DND-41 (cell line): ENCODE measurements around the gene DBNL.

Experiments
- ATAC-seq: fragments of 200-7000 bp; cut with Tn5 transposase; 3 replicates; pipeline ENCODE4 v1.9.1; 2021; ENCODE audit warnings: low read depth; ENCODE audit not compliant: insufficient read depth
- DNase-seq: peaks from one replicate; pipeline ENCODE4 v3.0.0-alpha.2; 2020
- H2AFZ ChIP-seq: 2 replicates; pipeline ENCODE4 v1.6.0; 2012; ENCODE audit warnings: low read depth, low read length
- H3K27ac ChIP-seq: 2 replicates; pipeline ENCODE4 v1.5.1; 2012; ENCODE audit warnings: low read length, inconsistent platforms
- H3K27me3 ChIP-seq: fragments of 200-600 bp; sonication (generic); 2 replicates; pipeline ENCODE4 v1.6.0; 2012; ENCODE audit warnings: low read length, mild to moderate bottlenecking, inconsistent platforms; ENCODE audit not compliant: insufficient read depth, poor library complexity
- H3K36me3 ChIP-seq: 2 replicates; pipeline ENCODE4 v1.5.1; 2012; ENCODE audit warnings: low read length, inconsistent platforms; ENCODE audit not compliant: insufficient read depth
- H3K4me1 ChIP-seq: 2 replicates; pipeline ENCODE4 v1.5.1; 2012; ENCODE audit warnings: mild to moderate bottlenecking, low read length; ENCODE audit not compliant: insufficient read depth
- H3K4me2 ChIP-seq: 2 replicates; pipeline ENCODE4 v1.6.0; 2012; ENCODE audit warnings: mild to moderate bottlenecking, moderate library complexity, low read length, inconsistent platforms; ENCODE audit not compliant: insufficient read depth
- H3K4me3 ChIP-seq, 2 experiments: fragments of 200-600 bp in 1 of 2; shearing (Covaris generic) in 1 of 2; 2 replicates each; pipeline ENCODE4 v1.5.1; 2012 to 2016; ENCODE audit warnings: inconsistent platforms in 2 of 2, low read length in 2 of 2, mild to moderate bottlenecking in 2 of 2, low read depth in 1 of 2, moderate library complexity in 1 of 2
- H3K79me2 ChIP-seq: 2 replicates; pipeline ENCODE4 v1.6.0; 2012; ENCODE audit warnings: low read length, inconsistent platforms; ENCODE audit not compliant: insufficient read depth
- H3K9ac ChIP-seq: 2 replicates; pipeline ENCODE4 v1.6.0; 2012; ENCODE audit warnings: low read depth, mild to moderate bottlenecking, inconsistent platforms, low read length, moderate library complexity
- H3K9me3 ChIP-seq: 2 replicates; pipeline ENCODE4 v1.5.1; 2012; ENCODE audit warnings: low read length, moderate library complexity, mild to moderate bottlenecking, inconsistent platforms; ENCODE audit not compliant: insufficient read depth, severe bottlenecking
- H4K20me1 ChIP-seq: 2 replicates; pipeline ENCODE4 v1.6.0; 2012; ENCODE audit warnings: low read length; ENCODE audit not compliant: insufficient read depth
- CTCF ChIP-seq: IDR thresholded peaks from 2 replicates; pipeline ENCODE4 v1.5.1; 2012; ENCODE audit warnings: borderline replicate concordance, low read length, moderate library complexity, mild to moderate bottlenecking; ENCODE audit not compliant: poor library complexity, severe bottlenecking; ENCODE audit errors: extremely low read depth
- EZH2 ChIP-seq: IDR thresholded peaks from 3 replicates; pipeline ENCODE4 v1.6.1; 2012; ENCODE audit warnings: borderline replicate concordance, low read depth, mild to moderate bottlenecking, moderate library complexity, low read length, inconsistent platforms; ENCODE audit not compliant: severe bottlenecking

The DBNL gene

GRCh38 chr7:44094883-44095592 lies 50.5 kb downstream of the DBNL start:
- TF ChIP-seq EZH2 (no peak), CTCF (no peak)
- Histone ChIP-seq H2AFZ (no peak overlapping the region), H3K9ac (peak overlapping the region; percentile 59; the same call in 1 of the 2 replicates), H3K4me1 (peaks cover 63% of the 10 kb centered on the region), H3K79me2 (no peaks in the 10 kb centered on the region), H3K4me3 (no peak overlapping the region), H3K36me3 (no peaks in the 10 kb centered on the region), H3K4me2 (no peak overlapping the region), H3K27ac (peak overlapping the region; percentile 97), H3K9me3 (peaks cover 3% of the 10 kb centered on the region), H3K27me3 (no peaks in the 10 kb centered on the region), H4K20me1 (no peaks in the 10 kb centered on the region)
- DNase-seq (no peak), ATAC-seq (no peak)

GRCh38 chr7:44095781-44096180 lies 51.3 kb downstream of the DBNL start:
- no peak for DNase-seq
- Histone ChIP-seq H3K4me1 (peaks cover 71% of the 10 kb centered on the region), H2AFZ (peak overlapping the region; percentile 19; the same call in 1 of the 2 replicates), H4K20me1 (no peaks in the 10 kb centered on the region), H3K4me3 (no peak overlapping the region; a peak in 1 of 4 replicates), H3K9ac (peak overlapping the region; percentile 59), H3K36me3 (no peaks in the 10 kb centered on the region), H3K27ac (peak overlapping the region; percentile 97), H3K27me3 (no peaks in the 10 kb centered on the region), H3K4me2 (no peak overlapping the region), H3K9me3 (peaks cover 3% of the 10 kb centered on the region), H3K79me2 (no peaks in the 10 kb centered on the region)
- ATAC-seq = no peak
- no peak for TF ChIP-seq EZH2
- no peak for TF ChIP-seq CTCF

- H2AFZ ChIP-seq = peak overlapping the region; percentile 19
- peak overlapping the region; percentile 97 for H3K27ac ChIP-seq
- H3K36me3 ChIP-seq = no peaks in the 10 kb centered on the region
- no peaks in the 10 kb centered on the region for H3K27me3 ChIP-seq
- H3K9ac ChIP-seq = peak overlapping the region; percentile 59
- ATAC-seq (peak; percentile 21), DNase-seq (peak; percentile 70)
- peak overlapping the region; percentile 39 for H3K4me2 ChIP-seq
- no peaks in the 10 kb centered on the region for H3K79me2 ChIP-seq
- peaks cover 77% of the 10 kb centered on the region for H3K4me1 ChIP-seq
- peaks cover 3% of the 10 kb centered on the region for H3K9me3 ChIP-seq
- peak overlapping the region in 1 of 2 experiments; percentile 2; a peak in 1 of 4 replicates for H3K4me3 ChIP-seq
- no peaks in the 10 kb centered on the region for H4K20me1 ChIP-seq
- no peak for TF ChIP-seq EZH2
- peak; percentile 33 for TF ChIP-seq CTCF
Observed at GRCh38 chr7:44096326-44096881, 51.9 kb downstream of the DBNL start.
